ENCODE data around the gene UROD. TPM values are rescaled to one million over a fixed set of nuclear protein-coding genes. Genes with fewer than 3 reads are reported as not detected.

Gene UROD
- total RNA-seq, 1 experiment from 2014 or later: 116 TPM

DNA sequence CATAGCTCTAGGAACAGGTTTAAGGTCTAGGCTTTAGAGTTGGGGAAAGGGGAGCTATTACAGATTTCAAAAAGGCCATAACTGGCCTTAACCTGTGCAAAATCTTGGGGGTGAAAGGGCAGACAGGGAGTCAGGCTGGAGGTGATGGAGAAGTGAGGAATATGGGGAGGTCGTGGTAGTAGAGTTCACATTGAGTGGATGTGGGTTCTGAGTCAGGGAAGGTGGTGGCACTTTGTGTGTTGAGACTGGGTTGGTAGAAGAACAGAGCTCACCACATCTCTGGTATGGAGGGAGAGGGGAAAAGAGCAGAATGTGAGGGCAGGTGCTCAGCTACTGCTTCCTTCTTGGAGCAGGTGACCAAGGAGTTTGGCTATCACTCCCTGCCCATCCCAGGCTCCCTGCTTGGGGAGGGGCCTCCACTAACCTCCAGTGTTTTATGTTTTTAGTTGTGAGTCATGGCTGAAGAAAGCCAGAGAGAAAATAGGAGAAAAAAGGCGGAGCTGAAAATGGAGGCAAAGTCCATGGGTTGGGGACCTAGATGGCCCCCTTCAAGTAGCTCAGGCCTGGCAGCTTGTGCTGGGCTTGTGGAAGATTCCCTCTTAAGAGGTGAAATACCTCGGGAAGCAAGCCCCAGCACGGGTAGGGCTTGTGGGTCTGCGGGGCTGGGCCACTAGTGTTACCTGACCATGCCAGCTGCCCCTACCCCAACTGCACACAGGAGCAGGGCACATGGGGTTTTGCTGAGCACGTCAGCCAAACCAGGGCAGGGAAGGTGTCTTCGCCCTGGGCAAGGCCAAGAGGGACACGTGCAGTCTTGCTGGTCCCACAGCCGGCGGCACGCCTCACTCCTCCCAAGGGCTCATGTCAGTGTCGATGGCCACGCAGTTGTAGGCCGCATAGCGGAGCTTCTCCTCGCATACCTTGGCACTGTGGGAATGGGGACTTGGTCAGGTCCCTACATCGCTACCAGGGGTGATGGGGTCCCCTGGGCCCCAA is 9.1 kb upstream of the UROD start:
- no peak for DNase-seq
- no peak overlapping the region for H3K27ac ChIP-seq
- no peaks in the 10 kb centered on the region for H3K27me3 ChIP-seq
- peaks cover 28% of the 10 kb centered on the region for H3K36me3 ChIP-seq
- no peaks in the 10 kb centered on the region for H3K4me1 ChIP-seq
- no peaks in the 10 kb centered on the region for H3K9me3 ChIP-seq (replicated peaks)
- H3K4me3 ChIP-seq: no peak overlapping the region

DNA sequence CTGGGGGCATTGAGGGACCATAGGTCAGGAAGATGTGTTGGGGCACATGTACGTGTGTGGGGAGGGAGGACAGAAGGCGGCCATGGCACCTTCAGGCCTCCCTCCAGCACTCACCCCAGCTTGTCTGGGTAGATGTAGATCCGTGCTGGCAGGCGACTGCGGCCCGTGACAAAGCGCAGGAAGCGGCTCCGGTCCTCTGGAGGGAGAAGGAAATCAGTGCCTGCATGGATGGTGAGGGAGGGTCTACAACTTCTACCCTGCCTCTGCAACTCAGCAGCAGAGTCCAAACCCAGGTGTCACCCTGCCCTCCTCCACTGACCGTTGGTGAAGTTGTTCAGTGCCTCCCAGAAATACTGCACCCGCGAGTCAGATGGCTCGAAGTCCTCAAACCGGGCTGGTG is 8.3 kb upstream of the UROD start:
- H3K4me3 ChIP-seq: no peak overlapping the region
- no peaks in the 10 kb centered on the region for H3K27me3 ChIP-seq
- H3K9me3 ChIP-seq (replicated peaks): no peaks in the 10 kb centered on the region
- H3K4me1 ChIP-seq: no peaks in the 10 kb centered on the region
- no peak overlapping the region for H3K27ac ChIP-seq
- H3K36me3 ChIP-seq: peaks cover 28% of the 10 kb centered on the region
- no peak for DNase-seq

DNA sequence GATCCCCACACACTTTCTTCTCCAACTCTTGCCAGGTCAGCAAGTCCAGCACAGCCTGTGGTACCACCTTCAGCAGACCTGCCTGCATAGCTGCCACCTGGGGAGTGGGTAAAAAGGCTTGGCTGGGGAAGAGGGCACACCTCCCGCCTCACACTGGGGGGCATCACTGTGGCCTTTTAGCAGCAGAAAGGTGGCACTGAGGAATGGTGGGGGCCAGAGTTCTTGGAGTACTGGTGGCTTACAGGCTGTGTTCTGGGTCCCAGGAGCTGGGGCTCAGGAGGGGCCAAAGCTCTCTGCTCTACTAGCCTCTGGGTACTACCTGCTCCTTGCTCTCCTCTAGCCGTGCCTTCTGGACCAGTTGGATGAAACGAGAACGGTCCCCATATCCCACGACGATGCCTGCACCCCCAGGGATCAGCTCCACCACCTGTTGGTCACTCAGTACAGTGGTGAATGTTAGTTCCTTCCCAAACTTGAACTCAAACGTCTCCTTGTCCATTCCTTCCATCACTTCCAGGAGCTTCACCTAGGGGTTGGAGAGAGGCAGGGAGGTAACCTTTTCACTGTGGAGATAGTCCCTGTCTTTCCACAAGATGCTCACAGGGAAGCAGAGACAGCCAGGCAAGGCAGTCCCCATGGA is 7.7 kb upstream of the UROD start:
- Histone ChIP-seq H3K4me1 (no peaks in the 10 kb centered on the region), H3K27me3 (no peaks in the 10 kb centered on the region), H3K27ac (no peak overlapping the region), H3K9me3 (replicated peaks) (no peaks in the 10 kb centered on the region), H3K4me3 (no peak overlapping the region), H3K36me3 (peaks cover 28% of the 10 kb centered on the region)
- DNase-seq: no peak

GRCh38 chr1:45005761-45006160 is 6.3 kb upstream of the UROD start:
- no peak for DNase-seq
- Histone ChIP-seq H3K4me1 (no peaks in the 10 kb centered on the region), H3K27me3 (no peaks in the 10 kb centered on the region), H3K4me3 (no peak overlapping the region), H3K36me3 (peaks cover 28% of the 10 kb centered on the region), H3K9me3 (replicated peaks) (no peaks in the 10 kb centered on the region), H3K27ac (no peak overlapping the region)

DNA sequence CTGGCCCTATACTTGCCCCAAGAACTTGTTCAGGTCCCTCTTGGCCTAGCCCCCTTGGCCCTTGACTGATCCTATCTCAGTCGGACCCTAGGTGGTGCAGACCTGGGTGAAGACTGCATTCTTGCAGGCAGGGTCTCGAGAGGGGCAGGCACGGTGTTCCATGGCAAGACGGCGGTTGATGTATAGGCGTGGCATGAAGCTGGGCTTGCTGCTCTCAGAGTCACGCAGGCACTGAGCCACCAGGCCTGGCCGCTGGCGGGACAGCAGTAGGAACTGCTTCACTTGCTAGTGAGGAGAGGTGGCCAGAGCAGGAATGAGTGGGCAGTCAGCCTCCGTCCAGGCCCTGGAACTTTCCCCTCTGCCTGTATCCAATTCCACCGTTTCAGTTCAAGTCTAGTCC is 4.7 kb upstream of the UROD start:
- H3K27ac ChIP-seq: no peak overlapping the region
- no peaks in the 10 kb centered on the region for H3K4me1 ChIP-seq
- no peaks in the 10 kb centered on the region for H3K27me3 ChIP-seq
- DNase-seq: no peak
- no peaks in the 10 kb centered on the region for H3K9me3 ChIP-seq (replicated peaks)
- no peak overlapping the region for H3K4me3 ChIP-seq
- H3K36me3 ChIP-seq: peaks cover 22% of the 10 kb centered on the region

- Histone ChIP-seq H3K4me1 (no peaks in the 10 kb centered on the region), H3K27me3 (no peaks in the 10 kb centered on the region), H3K9me3 (replicated peaks) (no peaks in the 10 kb centered on the region), H3K27ac (no peak overlapping the region), H3K36me3 (peaks cover 16% of the 10 kb centered on the region), H3K4me3 (no peak overlapping the region)
- no peak for DNase-seq
These were observed 4.0 kb upstream of the UROD start for GRCh38 chr1:45008076-45008475.

DNA sequence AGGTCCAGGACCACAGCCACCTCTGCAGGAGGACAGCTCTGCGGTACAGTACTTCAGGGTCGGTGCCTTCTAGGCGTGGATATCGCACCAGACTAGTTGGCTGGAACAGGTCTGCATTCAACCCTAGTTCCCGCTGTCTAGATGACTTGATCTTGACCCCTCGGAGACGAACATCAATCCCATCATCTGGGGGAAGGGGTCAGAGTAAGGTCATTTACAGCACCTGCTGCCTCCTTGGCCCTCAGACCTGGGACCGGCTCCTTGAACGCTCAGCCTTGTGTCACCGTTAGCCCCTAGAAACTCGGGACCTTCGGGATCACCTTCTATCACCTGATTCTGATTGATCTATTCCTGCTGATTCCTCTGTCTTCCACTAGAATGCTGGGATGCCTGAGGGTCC is 3.5 kb upstream of the UROD start:
- H3K27me3 ChIP-seq: no peaks in the 10 kb centered on the region
- no peaks in the 10 kb centered on the region for H3K4me1 ChIP-seq
- H3K9me3 ChIP-seq (replicated peaks): no peaks in the 10 kb centered on the region
- DNase-seq: no peak
- H3K4me3 ChIP-seq: no peak overlapping the region
- H3K36me3 ChIP-seq: peaks cover 16% of the 10 kb centered on the region
- no peak overlapping the region for H3K27ac ChIP-seq

DNA sequence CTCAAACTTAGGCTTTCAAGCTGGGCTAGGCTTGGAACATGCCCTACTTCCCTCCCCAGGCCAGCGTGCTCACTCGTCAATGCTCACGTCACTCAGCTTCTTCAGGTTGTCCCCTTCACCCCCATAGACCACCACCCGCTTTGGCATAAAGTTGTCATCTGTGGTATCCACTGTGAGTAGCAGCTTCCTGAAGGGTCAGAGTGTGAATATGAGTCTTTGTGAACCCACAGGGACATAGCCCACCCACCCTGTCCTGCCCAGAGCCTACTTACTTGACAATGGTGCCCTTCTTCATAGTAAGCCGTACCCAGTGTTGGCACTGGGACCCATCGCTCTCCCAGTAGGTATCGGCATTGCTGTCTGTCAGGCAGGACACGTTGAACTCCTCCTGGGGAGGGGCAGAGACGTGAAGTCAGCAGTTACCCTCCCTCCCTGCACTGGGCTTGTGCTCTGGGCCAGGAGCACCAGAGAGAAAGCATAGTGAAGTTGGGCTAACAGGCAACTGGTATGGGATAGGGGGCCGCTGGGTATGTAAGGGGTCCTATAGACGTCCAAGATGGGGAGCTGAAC is 2.7 kb upstream of the UROD start:
- no peak for DNase-seq
- H3K9me3 ChIP-seq (replicated peaks): no peaks in the 10 kb centered on the region
- H3K27ac ChIP-seq: no peak overlapping the region
- no peak overlapping the region for H3K4me3 ChIP-seq
- peaks cover 16% of the 10 kb centered on the region for H3K36me3 ChIP-seq
- no peaks in the 10 kb centered on the region for H3K4me1 ChIP-seq
- H3K27me3 ChIP-seq: no peaks in the 10 kb centered on the region

GRCh38 chr1:45009956-45010854 is 1.8 kb upstream of the UROD start:
- no peaks in the 10 kb centered on the region for H3K9me3 ChIP-seq (replicated peaks)
- peak overlapping the region; percentile 59 for H3K27ac ChIP-seq
- peak overlapping the region; percentile 92 for H3K4me3 ChIP-seq
- DNase-seq: peak in 1 of 2 experiments; percentile 27
- no peaks in the 10 kb centered on the region for H3K27me3 ChIP-seq
- no peaks in the 10 kb centered on the region for H3K4me1 ChIP-seq
- peaks cover 18% of the 10 kb centered on the region for H3K36me3 ChIP-seq

DNA sequence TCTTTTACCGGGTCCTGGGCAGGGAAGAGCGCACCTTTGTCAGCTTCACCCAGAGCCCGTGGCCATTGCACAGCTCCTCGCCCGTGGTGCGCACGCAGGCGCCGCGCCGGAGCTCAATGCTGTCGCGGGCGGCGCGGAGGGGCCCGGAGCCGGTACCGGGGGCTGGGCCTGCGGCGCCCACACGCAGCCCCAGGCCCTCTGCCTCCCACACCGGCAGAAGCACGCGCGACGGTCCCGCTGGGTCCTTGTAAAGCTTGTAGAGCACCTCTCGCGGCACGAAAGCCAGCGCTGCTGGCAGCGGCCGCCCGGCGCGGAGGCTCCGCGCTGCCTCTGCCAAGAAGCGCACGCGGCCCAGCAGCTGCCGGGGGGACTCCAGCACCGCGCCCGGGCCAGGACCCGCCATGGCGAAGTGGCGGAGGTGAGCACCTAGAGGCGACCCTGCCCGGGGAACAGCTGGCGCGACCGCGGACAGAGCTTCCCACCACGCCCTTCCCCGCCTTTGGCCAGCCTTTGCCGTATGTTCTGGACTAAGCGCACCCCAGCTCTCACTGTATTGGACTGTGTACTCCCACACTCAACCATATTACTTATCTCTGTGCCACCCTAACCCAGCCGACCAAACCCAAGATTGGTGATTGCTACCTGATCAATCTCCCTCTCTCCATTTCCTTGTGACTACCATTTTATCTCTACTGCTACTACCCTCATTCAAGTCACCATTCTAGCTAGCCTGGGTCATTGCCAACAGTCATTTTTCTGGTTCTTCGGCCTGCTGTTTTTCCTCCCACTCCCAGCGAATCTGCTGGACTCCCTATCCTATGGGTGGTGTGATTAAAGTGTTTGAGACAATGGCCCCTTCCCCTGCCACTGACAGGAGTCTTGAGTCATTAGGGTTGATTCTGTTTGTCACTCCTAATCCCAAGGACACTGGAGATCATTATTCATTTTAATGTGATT is 921 bp upstream of the UROD start, which contains the start of gene HECTD3:
Gene HECTD3, minus strand, starts transcription at position 470 of the 957 bp plus-strand sequence. Its CDS starts 67 bp downstream, at position 403.
- H3K36me3 ChIP-seq: peaks cover 13% of the 10 kb centered on the region
- DNase-seq: peak; percentile 92 to 95
- H3K4me1 ChIP-seq: no peaks in the 10 kb centered on the region
- H3K27ac ChIP-seq: peak within 1 kb of the TSS; percentile 59
- H3K9me3 ChIP-seq (replicated peaks): no peaks in the 10 kb centered on the region
- no peaks in the 10 kb centered on the region for H3K27me3 ChIP-seq
- peak within 1 kb of the TSS; percentile 92 for H3K4me3 ChIP-seq

DNA sequence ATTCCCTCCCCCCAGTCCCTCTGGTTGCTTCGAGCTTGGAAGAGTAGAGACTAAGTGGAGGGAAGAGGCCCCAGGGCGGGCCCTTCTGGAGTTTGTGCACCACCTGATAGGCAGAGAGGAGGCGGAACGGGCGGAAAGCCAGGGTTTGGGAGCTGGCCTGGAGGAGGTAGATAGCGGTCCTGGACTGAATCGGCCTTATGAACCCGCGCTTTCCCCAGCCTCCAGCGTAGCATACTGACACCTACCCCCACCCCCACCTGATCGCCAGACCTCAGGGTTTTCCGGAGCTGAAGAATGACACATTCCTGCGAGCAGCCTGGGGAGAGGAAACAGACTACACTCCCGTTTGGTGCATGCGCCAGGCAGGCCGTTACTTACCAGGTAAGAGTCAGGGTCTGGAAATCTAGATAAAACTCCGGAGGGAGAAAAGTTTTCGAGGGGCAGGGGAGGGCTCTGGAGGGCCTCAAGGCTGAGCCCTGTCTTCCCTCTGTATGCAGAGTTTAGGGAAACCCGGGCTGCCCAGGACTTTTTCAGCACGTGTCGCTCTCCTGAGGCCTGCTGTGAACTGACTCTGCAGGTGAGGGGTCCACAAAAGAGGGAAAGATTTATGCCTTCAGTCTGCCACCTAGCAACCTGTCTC is 705 bp downstream of the UROD start:
- peak overlapping the region; percentile 49 for H3K27ac ChIP-seq
- H3K27me3 ChIP-seq: no peaks in the 10 kb centered on the region
- peak overlapping the region; percentile 92 for H3K4me3 ChIP-seq
- H3K4me1 ChIP-seq: no peaks in the 10 kb centered on the region
- peaks cover 5% of the 10 kb centered on the region; the same call in 1 of the 2 replicates for H3K36me3 ChIP-seq
- H3K9me3 ChIP-seq (replicated peaks): no peaks in the 10 kb centered on the region
- DNase-seq: peak; percentile 72 to 78

GRCh38 chr1:45013551-45014209 is 1.6 kb downstream of the UROD start:
- Histone ChIP-seq H3K9me3 (replicated peaks) (no peaks in the 10 kb centered on the region), H3K4me3 (no peak overlapping the region), H3K27ac (no peak overlapping the region)

More at GRCh38 chr1:45013551-45014209, 1.6 kb downstream of the UROD start:
- H3K36me3 ChIP-seq: peaks cover 5% of the 10 kb centered on the region; the same call in 1 of the 2 replicates
- no peaks in the 10 kb centered on the region for H3K27me3 ChIP-seq
- DNase-seq: no peak
- H3K4me1 ChIP-seq: no peaks in the 10 kb centered on the region

All from SJCRH30 (cell line).